Body of pancreas (tissue), 4 donors: Measurements from ENCODE around the gene OR10H5. TPM values are rescaled to one million over a fixed set of nuclear protein-coding genes. Genes with fewer than 3 reads are reported as not detected.

Source experiments
- ATAC-seq: fragments of 150-250 bp; one replicate; pipeline ENCODE4 v1.9.1; 2016
- DNase-seq, 4 donors: peaks; one replicate each; pipeline ENCODE4 v3.0.0-alpha.2; 2019
- H3K27ac ChIP-seq, 4 donors: fragments of 200-600 bp; sonication (generic); 1 replicate in 3 of 4; 2 replicates in 1 of 4; pipeline versions ENCODE4 v1.5.1 to v1.6.1; 2016 to 2019; ENCODE audit warnings: mild to moderate bottlenecking in 1 of 4, mixed read lengths in 1 of 4, moderate library complexity in 1 of 4
- H3K27me3 ChIP-seq, 2 donors: fragments of 200-600 bp; sonication (generic); one replicate each; pipeline ENCODE4 v1.6.0; 2016; ENCODE audit warnings: mild to moderate bottlenecking in 1 of 2
- H3K36me3 ChIP-seq, 2 donors: fragments of 200-600 bp; sonication (generic); replicated peaks in 1 of 2; 2 replicates each; pipeline ENCODE4 v1.5.1; 2016; ENCODE audit warnings: low read depth in 2 of 2; ENCODE audit not compliant: insufficient read depth in 1 of 2
- H3K4me1 ChIP-seq: fragments of 200-600 bp; sonication (generic); one replicate; pipeline ENCODE4 v1.6.0; 2016
- H3K4me3 ChIP-seq, 2 donors: fragments of 200-600 bp; sonication (generic); 1 replicate in 1 of 2; 2 replicates in 1 of 2; pipeline ENCODE4 v1.5.1; 2016 to 2019
- H3K9me3 ChIP-seq, 3 donors: fragments of 200-600 bp; sonication (generic); 1 replicate in 2 of 3; 2 replicates in 1 of 3; pipeline ENCODE4 v1.5.1; 2016
- POLR2A ChIP-seq, 3 donors: fragments of 450-650 bp; IDR thresholded peaks; one replicate each; pipeline ENCODE4 v1.6.1; 2016; ENCODE audit warnings: antibody characterized with exemption in 3 of 3, mild to moderate bottlenecking in 2 of 3
- WGBS, 2 donors: methylation state at CpG; one replicate each; pipeline ENCODE4 v1.1.5; 2017; 5-methylcytosine and 5-hydroxymethylcytosine counted together
- intact Hi-C: fragments of 100-400 bp; cut with DNase I; formaldehyde crosslinking; loops from one replicate; pipeline ENCODE4 v1.15.1; 2023
- total RNA-seq, 2 donors: library from RNA; depleted of rRNA; stranded (reverse); fragments of >200 nt; gene quantifications; one replicate each; pipeline ENCODE4 v1.1.0, GENCODE V29; 2016
- TF ChIP-seq, protein P1 (sequence below), 7 experiments: fragments of 450-650 bp in 4 of 7; fragments of 200-600 bp in 3 of 7; sonication (generic) in 3 of 7; IDR thresholded peaks; one replicate each; pipeline ENCODE4 v1.5.1; 2016 to 2019; ENCODE audit warnings: antibody characterized with exemption in 7 of 7

OR10H5 gene, protein sequence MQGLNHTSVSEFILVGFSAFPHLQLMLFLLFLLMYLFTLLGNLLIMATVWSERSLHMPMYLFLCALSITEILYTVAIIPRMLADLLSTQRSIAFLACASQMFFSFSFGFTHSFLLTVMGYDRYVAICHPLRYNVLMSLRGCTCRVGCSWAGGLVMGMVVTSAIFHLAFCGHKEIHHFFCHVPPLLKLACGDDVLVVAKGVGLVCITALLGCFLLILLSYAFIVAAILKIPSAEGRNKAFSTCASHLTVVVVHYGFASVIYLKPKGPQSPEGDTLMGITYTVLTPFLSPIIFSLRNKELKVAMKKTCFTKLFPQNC
- total RNA-seq: not detected

- ATAC-seq (no peak), DNase-seq (no peak)
- H3K27ac ChIP-seq: no peak within 1 kb of the TSS
- intact Hi-C loops: no loop called here
- TF ChIP-seq, protein P1, sequence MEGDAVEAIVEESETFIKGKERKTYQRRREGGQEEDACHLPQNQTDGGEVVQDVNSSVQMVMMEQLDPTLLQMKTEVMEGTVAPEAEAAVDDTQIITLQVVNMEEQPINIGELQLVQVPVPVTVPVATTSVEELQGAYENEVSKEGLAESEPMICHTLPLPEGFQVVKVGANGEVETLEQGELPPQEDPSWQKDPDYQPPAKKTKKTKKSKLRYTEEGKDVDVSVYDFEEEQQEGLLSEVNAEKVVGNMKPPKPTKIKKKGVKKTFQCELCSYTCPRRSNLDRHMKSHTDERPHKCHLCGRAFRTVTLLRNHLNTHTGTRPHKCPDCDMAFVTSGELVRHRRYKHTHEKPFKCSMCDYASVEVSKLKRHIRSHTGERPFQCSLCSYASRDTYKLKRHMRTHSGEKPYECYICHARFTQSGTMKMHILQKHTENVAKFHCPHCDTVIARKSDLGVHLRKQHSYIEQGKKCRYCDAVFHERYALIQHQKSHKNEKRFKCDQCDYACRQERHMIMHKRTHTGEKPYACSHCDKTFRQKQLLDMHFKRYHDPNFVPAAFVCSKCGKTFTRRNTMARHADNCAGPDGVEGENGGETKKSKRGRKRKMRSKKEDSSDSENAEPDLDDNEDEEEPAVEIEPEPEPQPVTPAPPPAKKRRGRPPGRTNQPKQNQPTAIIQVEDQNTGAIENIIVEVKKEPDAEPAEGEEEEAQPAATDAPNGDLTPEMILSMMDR (IDR thresholded peaks at IDR 0.05): no peak
- TF ChIP-seq POLR2A (IDR thresholded peaks at IDR 0.05): no peak
- no peak within 1 kb of the TSS for H3K4me3 ChIP-seq
- WGBS, 2 donors: 44 to 48% methylated on average over 6 of the region's 6 CpGs
- H3K27me3 ChIP-seq: no peaks in the 10 kb centered on the region
- H3K36me3 ChIP-seq: no peaks in the 10 kb centered on the region
- no peaks in the 10 kb centered on the region for H3K9me3 ChIP-seq
- H3K4me1 ChIP-seq: no peaks in the 10 kb centered on the region
Measured at GRCh38 chr19:15787611-15788155, at the start of gene OR10H5. OR10H5 (plus strand) TSS chr19:15787661; CDS start chr19:15794049, 6,388 bp downstream.

GRCh38 chr19:15737722-15738121 lies 49.7 kb upstream of the OR10H5 start, which contains the start of gene OR10H3:
OR10H3 (plus strand) TSS chr19:15737985; CDS start chr19:15741393, 3,408 bp downstream.
- WGBS, 2 donors: 60 to 62% methylated on average over 4 of the region's 4 CpGs
- TF ChIP-seq, protein P1 (IDR thresholded peaks at IDR 0.05): no peak
- no peak for TF ChIP-seq POLR2A (IDR thresholded peaks at IDR 0.05)

GRCh38 chr19:15740785-15741184 lies 46.7 kb upstream of the OR10H5 start:
- H3K36me3 ChIP-seq: no peaks in the 10 kb centered on the region
- H3K9me3 ChIP-seq: no peaks in the 10 kb centered on the region
- no peaks in the 10 kb centered on the region for H3K4me1 ChIP-seq
- no peak for TF ChIP-seq POLR2A (IDR thresholded peaks at IDR 0.05)
- TF ChIP-seq, protein P1 (IDR thresholded peaks at IDR 0.05): no peak
- no peak overlapping the region for H3K27ac ChIP-seq
- ATAC-seq (no peak), DNase-seq (no peak)
- H3K4me3 ChIP-seq: no peak overlapping the region
- intact Hi-C loops: no loop called here
- 44 to 49% methylated on average over 1 of the region's 1 CpG for WGBS, 2 donors
- peaks cover 0 to 3% of the 10 kb centered on the region in 2 donors for H3K27me3 ChIP-seq

More at GRCh38 chr19:15737722-15738121, 49.7 kb upstream of the OR10H5 start, which contains the start of gene OR10H3:
- intact Hi-C loops: no loop called here
- H3K36me3 ChIP-seq: no peaks in the 10 kb centered on the region
- peaks cover 0 to 3% of the 10 kb centered on the region in 2 donors for H3K27me3 ChIP-seq
- ATAC-seq (no peak), DNase-seq (no peak)
- H3K4me3 ChIP-seq: no peak within 1 kb of the TSS
- no peak within 1 kb of the TSS for H3K27ac ChIP-seq
- H3K4me1 ChIP-seq: no peaks in the 10 kb centered on the region
- H3K9me3 ChIP-seq: no peaks in the 10 kb centered on the region

DNA sequence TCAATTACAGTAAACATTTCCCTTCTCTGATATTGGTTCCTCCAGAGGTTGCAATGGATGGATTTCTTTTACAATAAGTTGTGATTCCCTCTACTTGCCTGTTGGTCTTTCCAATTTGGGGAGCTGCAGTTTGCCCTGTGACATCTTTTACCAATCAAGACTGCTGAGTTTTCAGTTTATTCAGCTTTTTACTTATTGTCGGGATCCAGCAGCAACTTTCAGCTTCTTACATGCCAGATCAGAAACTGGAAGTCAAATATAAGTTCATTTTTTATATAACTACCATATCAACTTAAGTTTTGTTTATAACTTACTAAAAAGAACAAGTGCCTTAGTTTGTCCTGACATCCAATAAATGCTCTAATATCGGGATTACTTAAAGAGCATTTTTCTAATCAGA lies 39.2 kb upstream of the OR10H5 start:
- DNase-seq (no peak), ATAC-seq (no peak)
- intact Hi-C loops: no loop called here
- Histone ChIP-seq H3K4me3 (no peak overlapping the region), H3K9me3 (no peaks in the 10 kb centered on the region), H3K27ac (no peak overlapping the region), H3K36me3 (no peaks in the 10 kb centered on the region), H3K4me1 (no peaks in the 10 kb centered on the region), H3K27me3 (peaks cover 0 to 10% of the 10 kb centered on the region in 2 donors)
- WGBS, 2 donors: 63 to 75% methylated on average over 2 of the region's 2 CpGs
- TF ChIP-seq, protein P1 (IDR thresholded peaks at IDR 0.05): no peak
- TF ChIP-seq POLR2A (IDR thresholded peaks at IDR 0.05): no peak
